ENCODE measurements around the gene RNF138. TPM values are rescaled to one million over a fixed set of nuclear protein-coding genes. Genes with fewer than 3 reads are reported as not detected.

Gene RNF138
- total and polyA plus RNA-seq, 8 donors, result 24.7 to 57.9 (median 51.2) TPM

- no peak for TF ChIP-seq CTCF (IDR thresholded peaks at IDR 0.05)
Observed at GRCh38 chr18:32056613-32057358, 34.9 kb upstream of the RNF138 start.

GRCh38 chr18:32057624-32058165 lies 34.0 kb upstream of the RNF138 start:
- ATAC-seq, result no peak
- intact Hi-C loops (cut with DNase I), result no loop called here
- Histone ChIP-seq H3K9me3 (no peaks in the 10 kb centered on the region), H3K4me1 (peaks cover 0 to 4% of the 10 kb centered on the region in 2 donors), H3K4me3 (no peak overlapping the region), H3K27ac (no peak overlapping the region), H3K36me3 (no peaks in the 10 kb centered on the region), H3K27me3 (no peaks in the 10 kb centered on the region)
- TF ChIP-seq CTCF (IDR thresholded peaks at IDR 0.05), result no peak
- DNase-seq, result no peak

More at GRCh38 chr18:32056613-32057358, 34.9 kb upstream of the RNF138 start:
- DNase-seq (no peak), ATAC-seq (no peak)
- Histone ChIP-seq H3K4me3 (no peak overlapping the region), H3K4me1 (peaks cover 0 to 4% of the 10 kb centered on the region in 2 donors), H3K9me3 (no peaks in the 10 kb centered on the region), H3K36me3 (no peaks in the 10 kb centered on the region), H3K27ac (no peak overlapping the region), H3K27me3 (no peaks in the 10 kb centered on the region)
- intact Hi-C loops (cut with DNase I), result no loop called here

GRCh38 chr18:32060026-32060425 lies 31.6 kb upstream of the RNF138 start:
- Histone ChIP-seq H3K36me3 (no peaks in the 10 kb centered on the region), H3K4me1 (peaks cover 0 to 4% of the 10 kb centered on the region in 2 donors), H3K4me3 (no peak overlapping the region), H3K27me3 (no peaks in the 10 kb centered on the region), H3K9me3 (no peaks in the 10 kb centered on the region), H3K27ac (no peak overlapping the region)
- no peak for ATAC-seq
- intact Hi-C loops (cut with DNase I), result no loop called here
- DNase-seq, result no peak
- TF ChIP-seq CTCF (IDR thresholded peaks at IDR 0.05), result no peak

DNA sequence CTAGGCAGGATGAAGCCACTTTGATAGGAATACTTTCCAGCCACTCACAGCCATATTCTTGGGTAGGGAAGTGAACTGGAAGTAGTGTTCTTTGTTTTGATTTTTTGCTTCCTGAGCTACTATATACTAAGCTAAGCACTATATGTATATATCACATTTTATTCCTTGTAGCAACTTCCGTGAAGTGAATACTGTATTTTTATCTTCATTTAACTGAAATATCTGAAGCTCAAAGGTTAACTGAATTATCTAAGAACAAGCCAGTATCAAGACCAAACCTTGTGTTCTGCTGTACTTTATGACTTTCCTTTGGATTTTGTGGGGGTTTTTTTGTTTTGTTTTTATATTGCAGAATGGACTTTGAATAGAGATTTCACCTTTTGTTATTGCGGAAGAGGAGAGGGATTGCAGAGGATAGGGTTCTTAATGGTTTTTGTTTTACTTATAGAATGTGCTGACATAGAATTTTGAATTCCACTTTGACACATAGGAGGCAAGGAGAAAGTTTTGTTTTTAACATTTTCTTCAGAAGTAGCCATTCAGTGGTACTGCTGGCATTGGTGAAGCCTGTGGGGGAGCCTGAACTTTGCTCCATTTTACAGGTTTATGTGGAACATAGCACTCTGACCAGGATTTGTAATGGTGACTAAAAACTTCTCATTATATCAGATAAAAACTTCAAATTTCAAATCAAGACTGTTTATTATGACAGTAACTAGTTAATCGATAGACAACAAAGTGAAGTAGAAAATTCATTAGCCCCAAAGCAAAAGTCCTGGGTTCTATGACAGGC lies 24.1 kb upstream of the RNF138 start:
- Histone ChIP-seq H3K4me3 (no peak overlapping the region), H3K27ac (no peak overlapping the region), H3K36me3 (peaks cover 0 to 4% of the 10 kb centered on the region in 2 donors), H3K27me3 (no peaks in the 10 kb centered on the region), H3K4me1 (no peaks in the 10 kb centered on the region), H3K9me3 (no peaks in the 10 kb centered on the region)
- TF ChIP-seq CTCF (IDR thresholded peaks at IDR 0.05), result no peak
- no peak for ATAC-seq
- DNase-seq, result no peak
- intact Hi-C loops (cut with DNase I), result no loop called here

- ATAC-seq (peak; percentile 40), DNase-seq (no peak)
- Histone ChIP-seq H3K4me1 (no peaks in the 10 kb centered on the region), H3K27me3 (no peaks in the 10 kb centered on the region), H3K27ac (no peak overlapping the region), H3K36me3 (no peaks in the 10 kb centered on the region), H3K4me3 (no peak overlapping the region), H3K9me3 (no peaks in the 10 kb centered on the region)
- intact Hi-C loops (cut with DNase I), result no loop called here
- peak; percentile 11 to 14 for TF ChIP-seq CTCF (IDR thresholded peaks at IDR 0.05)
Observed at GRCh38 chr18:32072321-32072720, 19.4 kb upstream of the RNF138 start.
